Natural killer cell (primary cell): Measurements from ENCODE around the gene GTF3A. TPM values are rescaled to one million over a fixed set of nuclear protein-coding genes. Genes with fewer than 3 reads are reported as not detected.

Experiments
- ATAC-seq, 3 donors: fragments of 150-1000 bp in 2 of 3; fragments of 200-7000 bp in 1 of 3; cut with Tn5 transposase; 1 replicate in 1 of 3; 2 replicates in 2 of 3; pipeline ENCODE4 v1.10.0; 2021; ENCODE audit warnings: mild to moderate bottlenecking in 2 of 3, moderate library complexity in 2 of 3
- DNase-seq, 2 donors: peaks; one replicate each; pipeline versions ENCODE4 v3.0.0 to v3.0.0-alpha.2; 2013 to 2021; ENCODE audit warnings: mixed read lengths in 1 of 2
- H3K27ac ChIP-seq: one replicate; pipeline ENCODE4 v1.5.1; 2013; ENCODE audit warnings: mild to moderate bottlenecking, low read length
- H3K27me3 ChIP-seq: one replicate; pipeline ENCODE4 v1.6.1; 2013; ENCODE audit warnings: low read length; ENCODE audit not compliant: control insufficient read depth, insufficient read depth
- H3K36me3 ChIP-seq: one replicate; pipeline ENCODE4 v1.6.1; 2013; ENCODE audit warnings: low read length; ENCODE audit not compliant: control insufficient read depth, insufficient read depth
- H3K4me1 ChIP-seq: one replicate; pipeline ENCODE4 v1.6.1; 2013; ENCODE audit warnings: low read length; ENCODE audit not compliant: control insufficient read depth, insufficient read depth
- H3K4me3 ChIP-seq: one replicate; pipeline ENCODE4 v1.5.1; 2013; ENCODE audit warnings: low read length
- H3K9me3 ChIP-seq: one replicate; pipeline ENCODE4 v1.6.1; 2013; ENCODE audit warnings: low read length; ENCODE audit not compliant: control insufficient read depth, insufficient read depth
- H3K27ac Mint-ChIP-seq, 2 donors: one replicate each; pipeline ENCODE4 v1.8.0; 2022; ENCODE audit warnings: mild to moderate bottlenecking in 2 of 2, mixed read lengths in 2 of 2, moderate library complexity in 1 of 2
- H3K27me3 Mint-ChIP-seq, 2 donors: one replicate each; pipeline ENCODE4 v1.8.0; 2022; ENCODE audit warnings: low read depth in 2 of 2, mixed read lengths in 2 of 2
- H3K36me3 Mint-ChIP-seq: one replicate; pipeline ENCODE4 v1.8.0; 2022; ENCODE audit warnings: mixed read lengths
- H3K4me1 Mint-ChIP-seq, 2 donors: one replicate each; pipeline ENCODE4 v1.8.0; 2022; ENCODE audit warnings: mixed read lengths in 2 of 2
- H3K4me3 Mint-ChIP-seq: one replicate; pipeline ENCODE4 v1.8.0; 2022; ENCODE audit warnings: mild to moderate bottlenecking, moderate library complexity, mixed read lengths
- H3K9me3 Mint-ChIP-seq, 2 donors: one replicate each; pipeline ENCODE4 v1.8.0; 2022; ENCODE audit warnings: mixed read lengths in 2 of 2
- WGBS: methylation state at CpG from one replicate; pipeline ENCODE4 v1.1.7; 2013; ENCODE audit warnings: missing lambda C conversion rate; ENCODE audit not compliant: insufficient coverage; 5-methylcytosine and 5-hydroxymethylcytosine counted together
- intact Hi-C: fragments of 100-400 bp; cut with micrococcal nuclease; formaldehyde crosslinking; loops from one replicate; pipeline ENCODE4 v1.14.2; 2022
- total RNA-seq, 4 donors: library from RNA; stranded (reverse); fragments of 120-200 nt in 1 of 4; gene quantifications; one replicate each; pipeline versions ENCODE4 v1.2.3 to v1.2.4, GENCODE V29; 2013 to 2022
- TF ChIP-seq, protein P1 (sequence below): fragments of 200-600 bp; IDR thresholded peaks from one replicate; pipeline ENCODE4 v1.8.0; 2022; ENCODE audit warnings: antibody characterized with exemption

The GTF3A gene
- total RNA-seq, 3 donors from 2014 or later (not counting 1 experiment from before 2014, with no cell fraction given), result 129 to 132 (median 130) TPM

DNA sequence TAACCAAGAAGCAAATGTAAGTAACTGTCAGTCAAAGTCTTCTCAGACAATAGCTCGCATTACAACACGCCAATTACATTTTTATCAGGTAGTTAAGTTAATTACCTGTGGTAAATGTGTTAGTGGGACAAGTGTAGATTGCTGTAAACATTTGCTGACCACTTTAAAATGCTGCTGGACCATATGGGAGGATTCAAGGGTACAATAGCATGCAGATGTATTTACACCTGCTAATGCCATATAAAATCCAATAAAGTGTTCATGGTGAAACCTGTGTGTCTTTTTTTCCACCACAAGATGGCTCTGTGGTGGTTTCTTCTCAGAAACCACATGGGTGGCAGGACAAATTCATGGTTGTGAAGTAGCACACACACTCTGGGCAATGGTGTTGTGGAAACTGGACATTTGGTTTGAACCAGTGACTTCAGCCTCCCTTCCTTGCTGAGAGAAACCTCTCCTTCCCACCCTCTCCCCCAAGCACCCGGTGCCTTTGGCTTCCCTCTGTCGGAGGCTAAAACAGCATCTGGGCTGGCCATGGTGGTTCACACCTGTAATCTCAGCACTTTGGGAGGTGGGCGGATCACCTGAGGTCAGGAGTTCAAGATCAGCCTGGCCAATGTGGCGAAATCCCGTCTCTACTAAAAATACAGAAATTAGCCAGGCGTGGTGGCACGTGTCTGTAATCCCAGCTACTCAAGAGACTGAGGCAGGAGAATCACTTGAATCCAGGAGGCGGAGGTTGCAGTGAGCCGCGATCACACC is 18.1 kb upstream of the GTF3A start:
- H3K9me3 Mint-ChIP-seq, result no peaks in the 10 kb centered on the region
- WGBS, result 80% methylated on average over 12 of the region's 12 CpGs

DNA sequence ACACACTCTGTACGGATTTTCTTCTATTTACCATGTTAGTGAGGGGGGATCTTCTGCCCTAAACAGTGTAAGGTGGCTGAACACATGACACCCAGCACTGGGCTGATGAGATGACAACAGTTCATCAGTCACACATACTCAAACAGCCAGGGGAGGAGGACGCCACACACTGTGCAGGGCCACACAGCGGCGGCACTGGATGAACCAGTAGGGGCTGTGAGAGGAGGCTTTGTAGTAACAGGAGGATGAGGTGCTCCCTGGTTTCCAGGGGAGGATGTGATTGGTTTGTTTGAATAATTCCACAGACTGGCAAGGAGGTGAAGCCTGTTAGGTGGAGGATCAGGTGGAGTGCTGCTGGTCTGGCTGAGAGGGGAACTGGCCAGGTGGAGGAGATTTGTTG is 16.3 kb upstream of the GTF3A start:
- 89% methylated on average over 3 of the region's 4 CpGs for WGBS

More for the DNA sequence above, 18.1 kb upstream of the GTF3A start:
- intact Hi-C loops, result loop anchor here (1.0 to 10.0 kb wide), 2 partner anchors 48 to 420 kb away; partner anchors contain the start of gene MTIF3
- Mint-ChIP-seq H3K27ac (no peak overlapping the region), H3K4me1 (peaks cover 0 to 6% of the 10 kb centered on the region in 2 donors), H3K36me3 (no peaks in the 10 kb centered on the region), H3K4me3 (no peak overlapping the region), H3K27me3 (peaks cover 3 to 29% of the 10 kb centered on the region in 2 donors)
- no peaks in the 10 kb centered on the region for H3K9me3 ChIP-seq
- no peak overlapping the region for H3K27ac ChIP-seq
- TF ChIP-seq, protein P1, sequence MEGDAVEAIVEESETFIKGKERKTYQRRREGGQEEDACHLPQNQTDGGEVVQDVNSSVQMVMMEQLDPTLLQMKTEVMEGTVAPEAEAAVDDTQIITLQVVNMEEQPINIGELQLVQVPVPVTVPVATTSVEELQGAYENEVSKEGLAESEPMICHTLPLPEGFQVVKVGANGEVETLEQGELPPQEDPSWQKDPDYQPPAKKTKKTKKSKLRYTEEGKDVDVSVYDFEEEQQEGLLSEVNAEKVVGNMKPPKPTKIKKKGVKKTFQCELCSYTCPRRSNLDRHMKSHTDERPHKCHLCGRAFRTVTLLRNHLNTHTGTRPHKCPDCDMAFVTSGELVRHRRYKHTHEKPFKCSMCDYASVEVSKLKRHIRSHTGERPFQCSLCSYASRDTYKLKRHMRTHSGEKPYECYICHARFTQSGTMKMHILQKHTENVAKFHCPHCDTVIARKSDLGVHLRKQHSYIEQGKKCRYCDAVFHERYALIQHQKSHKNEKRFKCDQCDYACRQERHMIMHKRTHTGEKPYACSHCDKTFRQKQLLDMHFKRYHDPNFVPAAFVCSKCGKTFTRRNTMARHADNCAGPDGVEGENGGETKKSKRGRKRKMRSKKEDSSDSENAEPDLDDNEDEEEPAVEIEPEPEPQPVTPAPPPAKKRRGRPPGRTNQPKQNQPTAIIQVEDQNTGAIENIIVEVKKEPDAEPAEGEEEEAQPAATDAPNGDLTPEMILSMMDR, result peak; percentile 59
- DNase-seq (peak in 1 of 2 donors; percentile 78), ATAC-seq (peak in 2 of 3 donors; percentile 60)
- H3K4me1 ChIP-seq, result peaks cover 5% of the 10 kb centered on the region
- no peaks in the 10 kb centered on the region for H3K27me3 ChIP-seq
- H3K36me3 ChIP-seq, result no peaks in the 10 kb centered on the region
- no peak overlapping the region for H3K4me3 ChIP-seq

DNA sequence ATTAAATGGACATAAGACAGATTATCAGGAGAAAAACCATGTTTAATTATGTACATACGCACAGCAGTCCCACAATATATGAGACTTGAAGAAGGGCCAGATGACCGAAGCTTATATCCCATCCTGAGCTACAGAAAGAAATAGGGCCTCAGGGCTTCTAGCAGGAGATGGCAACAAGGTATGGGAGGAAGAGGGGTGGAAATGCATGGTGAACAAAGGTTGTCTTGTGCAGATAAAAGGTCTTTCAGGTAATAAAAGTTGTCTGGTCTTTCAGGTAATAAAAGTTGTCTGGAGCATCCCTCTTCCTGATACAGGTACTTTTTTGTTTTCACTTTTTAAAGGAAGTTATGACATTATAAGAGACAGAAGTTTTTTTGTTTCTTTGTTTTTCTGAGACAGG is 15.4 kb upstream of the GTF3A start:
- 97% methylated on average over 2 of the region's 2 CpGs for WGBS

More for the DNA sequence above, 16.3 kb upstream of the GTF3A start:
- Histone ChIP-seq H3K27ac (no peak overlapping the region), H3K9me3 (no peaks in the 10 kb centered on the region), H3K36me3 (no peaks in the 10 kb centered on the region), H3K4me1 (peaks cover 4% of the 10 kb centered on the region), H3K27me3 (no peaks in the 10 kb centered on the region), H3K4me3 (no peak overlapping the region)
- ATAC-seq, result no peak
- intact Hi-C loops, result loop anchor here (10.0 kb wide), 1 partner anchor 47 kb away; the partner anchor contains the start of gene MTIF3
- H3K36me3 Mint-ChIP-seq, result no peaks in the 10 kb centered on the region
- no peak overlapping the region for H3K27ac Mint-ChIP-seq
- TF ChIP-seq, protein P1, result no peak
- no peak overlapping the region for H3K4me3 Mint-ChIP-seq
- H3K9me3 Mint-ChIP-seq, result no peaks in the 10 kb centered on the region
- H3K27me3 Mint-ChIP-seq, result peaks cover 6 to 37% of the 10 kb centered on the region in 2 donors
- DNase-seq, result no peak
- peaks cover 0 to 6% of the 10 kb centered on the region in 2 donors for H3K4me1 Mint-ChIP-seq

More for the DNA sequence above, 15.4 kb upstream of the GTF3A start:
- Mint-ChIP-seq H3K4me3 (no peak overlapping the region), H3K36me3 (no peaks in the 10 kb centered on the region), H3K9me3 (no peaks in the 10 kb centered on the region), H3K4me1 (peaks cover 0 to 6% of the 10 kb centered on the region in 2 donors), H3K27ac (no peak overlapping the region), H3K27me3 (peaks cover 6 to 37% of the 10 kb centered on the region in 2 donors)
- H3K36me3 ChIP-seq, result no peaks in the 10 kb centered on the region
- TF ChIP-seq, protein P1, result no peak
- no peak for DNase-seq
- no peak overlapping the region for H3K4me3 ChIP-seq
- peaks cover 4% of the 10 kb centered on the region for H3K4me1 ChIP-seq
- H3K9me3 ChIP-seq, result no peaks in the 10 kb centered on the region
- no peak for ATAC-seq
- H3K27me3 ChIP-seq, result no peaks in the 10 kb centered on the region
- H3K27ac ChIP-seq, result no peak overlapping the region
- intact Hi-C loops, result loop anchor here (10.0 kb wide), 1 partner anchor 46 kb away; the partner anchor contains the start of gene MTIF3
